HCT116 (cell line): Measurements from ENCODE around the gene ANKRD44.

Source experiments
- CTCF ChIP-seq, 3 experiments: fragments of 200-600 bp in 1 of 3; sonication (generic) in 1 of 3; IDR thresholded peaks in 2 of 3; conservative IDR thresholded peaks in 1 of 3; 2 replicates each; pipeline ENCODE4 v1.5.1; 2012 to 2017; ENCODE audit warnings: low read depth in 2 of 3, low read length in 2 of 3, antibody characterized with exemption in 1 of 3, borderline replicate concordance in 1 of 3, control low read depth in 1 of 3, mild to moderate bottlenecking in 1 of 3, mixed read lengths in 1 of 3, mixed run types in 1 of 3, moderate library complexity in 1 of 3; ENCODE audit not compliant: insufficient read depth in 1 of 3
- ZFX ChIP-seq: fragments of 450-650 bp; IDR thresholded peaks from 2 replicates; pipeline ENCODE4 v1.6.1; 2017

GRCh38 chr2:197233473-197233872 is 77.1 kb downstream of the ANKRD44 start:
- TF ChIP-seq CTCF (IDR thresholded peaks at IDR 0.05 in 2 of 3, conservative IDR thresholded peaks at IDR 0.05 in 1 of 3; ENCODE audit: borderline replicate concordance in 1 of 3, insufficient read depth in 1 of 3, low read depth in 2 of 3, low read length in 2 of 3): no peak
- TF ChIP-seq ZFX: no peak
